Fibroblast of lung (primary cell): ENCODE results near the gene PSMB8. TPM values are rescaled to one million over a fixed set of nuclear protein-coding genes. Genes with fewer than 3 reads are reported as not detected.

Source experiments
- DNase-seq, 2 donors: peaks; one replicate each; pipeline versions ENCODE4 v3.0.0 to v3.0.0-alpha.2; 2010; ENCODE audit warnings: low read depth in 2 of 2
- H2AFZ ChIP-seq: 2 replicates; pipeline ENCODE4 v1.5.1; 2012; ENCODE audit warnings: low read length, control low read depth, inconsistent platforms
- H3K27ac ChIP-seq: 2 replicates; pipeline ENCODE4 v1.5.1; 2011; ENCODE audit warnings: low read length, control low read depth; ENCODE audit not compliant: insufficient read depth
- H3K27me3 ChIP-seq: 2 replicates; pipeline ENCODE4 v1.5.1; 2011; ENCODE audit warnings: mild to moderate bottlenecking, low read length; ENCODE audit not compliant: control insufficient read depth, insufficient read depth
- H3K36me3 ChIP-seq: 2 replicates; pipeline ENCODE4 v1.5.1; 2011; ENCODE audit warnings: low read length; ENCODE audit not compliant: control insufficient read depth, insufficient read depth
- H3K4me1 ChIP-seq: 2 replicates; pipeline ENCODE4 v1.5.1; 2011; ENCODE audit warnings: low read length; ENCODE audit not compliant: control insufficient read depth, insufficient read depth; ENCODE audit errors: extremely low read depth
- H3K4me2 ChIP-seq: 2 replicates; pipeline ENCODE4 v1.5.1; 2011; ENCODE audit warnings: low read length, control low read depth; ENCODE audit not compliant: insufficient read depth; ENCODE audit errors: extremely low read depth
- H3K4me3 ChIP-seq, 4 experiments: fragments of 200-600 bp in 1 of 4; sonication (generic) in 1 of 4; replicated peaks in 1 of 4; 2 replicates each; pipeline ENCODE4 v1.5.1; 2011 to 2016; ENCODE audit warnings: low read length in 4 of 4, low read depth in 3 of 4, mild to moderate bottlenecking in 3 of 4, control low read depth in 2 of 4, inconsistent platforms in 1 of 4, mixed read lengths in 1 of 4; ENCODE audit not compliant: insufficient read depth in 1 of 4; ENCODE audit errors: control extremely low read depth in 1 of 4
- H3K79me2 ChIP-seq: 2 replicates; pipeline ENCODE4 v1.5.1; 2012; ENCODE audit warnings: mild to moderate bottlenecking, low read length, inconsistent platforms; ENCODE audit not compliant: control insufficient read depth, insufficient read depth
- H3K9ac ChIP-seq: 2 replicates; pipeline ENCODE4 v1.5.1; 2011; ENCODE audit warnings: mild to moderate bottlenecking, low read length, control low read depth; ENCODE audit not compliant: insufficient read depth
- H3K9me3 ChIP-seq: 2 replicates; pipeline ENCODE4 v1.5.1; 2012; ENCODE audit warnings: low read depth, low read length; ENCODE audit not compliant: control insufficient read depth, insufficient read depth
- H4K20me1 ChIP-seq: 2 replicates; pipeline ENCODE4 v1.5.1; 2011; ENCODE audit warnings: low read length; ENCODE audit not compliant: control insufficient read depth, insufficient read depth; ENCODE audit errors: extremely low read depth
- CTCF ChIP-seq, 2 donors: IDR thresholded peaks in 1 of 2; conservative IDR thresholded peaks in 1 of 2; 1 replicate in 1 of 2; 2 replicates in 1 of 2; pipeline ENCODE4 v1.5.1; 2011 to 2012; ENCODE audit warnings: low read length in 2 of 2, control low read depth in 1 of 2, inconsistent platforms in 1 of 2, low read depth in 1 of 2, mild to moderate bottlenecking in 1 of 2
- EZH2 ChIP-seq: IDR thresholded peaks from 2 replicates; pipeline ENCODE4 v1.5.1; 2012; ENCODE audit warnings: low read length, control low read depth, mild to moderate bottlenecking; ENCODE audit errors: missing control alignments
- polyA plus RNA-seq, 2 donors: library from polyadenylated mRNA; depleted of rRNA in 1 of 2; stranded (reverse) in 1 of 2; unstranded in 1 of 2; fragments of >200 nt; gene quantifications; 2 replicates each; pipeline ENCODE4 v1.2.1, GENCODE V29; 2011 to 2012; ENCODE audit warnings: missing spikeins in 1 of 2
- total RNA-seq: library from RNA; depleted of rRNA; stranded (reverse); fragments of >200 nt; gene quantifications from 2 replicates; pipeline ENCODE4 v1.2.1, GENCODE V29; 2014

The PSMB8 gene
- total and polyA plus RNA-seq, 2 donors (not counting 1 experiment from before 2014, with no cell fraction given) = 77.3 to 80.0 TPM

- H3K27ac ChIP-seq = no peak overlapping the region
- H3K4me2 ChIP-seq = no peak overlapping the region
- peaks cover 18% of the 10 kb centered on the region for H3K36me3 ChIP-seq
- peaks cover 3% of the 10 kb centered on the region for H3K79me2 ChIP-seq
- H3K4me1 ChIP-seq = peaks cover 3% of the 10 kb centered on the region
- no peak for DNase-seq
- H3K4me3 ChIP-seq = no peak overlapping the region
- TF ChIP-seq CTCF (conservative IDR thresholded peaks at IDR 0.05 in 1 of 2, IDR thresholded peaks at IDR 0.05 in 1 of 2; ENCODE audit: low read depth in 1 of 2, low read length in 2 of 2) (no peak), EZH2 (no peak)
- no peaks in the 10 kb centered on the region for H3K9me3 ChIP-seq
- H3K9ac ChIP-seq = no peak overlapping the region
- no peaks in the 10 kb centered on the region for H4K20me1 ChIP-seq
- H2AFZ ChIP-seq = no peak overlapping the region
- H3K27me3 ChIP-seq = no peaks in the 10 kb centered on the region
Observed at GRCh38 chr6:32845384-32845884, 1.6 kb upstream of the PSMB8 start.

DNA sequence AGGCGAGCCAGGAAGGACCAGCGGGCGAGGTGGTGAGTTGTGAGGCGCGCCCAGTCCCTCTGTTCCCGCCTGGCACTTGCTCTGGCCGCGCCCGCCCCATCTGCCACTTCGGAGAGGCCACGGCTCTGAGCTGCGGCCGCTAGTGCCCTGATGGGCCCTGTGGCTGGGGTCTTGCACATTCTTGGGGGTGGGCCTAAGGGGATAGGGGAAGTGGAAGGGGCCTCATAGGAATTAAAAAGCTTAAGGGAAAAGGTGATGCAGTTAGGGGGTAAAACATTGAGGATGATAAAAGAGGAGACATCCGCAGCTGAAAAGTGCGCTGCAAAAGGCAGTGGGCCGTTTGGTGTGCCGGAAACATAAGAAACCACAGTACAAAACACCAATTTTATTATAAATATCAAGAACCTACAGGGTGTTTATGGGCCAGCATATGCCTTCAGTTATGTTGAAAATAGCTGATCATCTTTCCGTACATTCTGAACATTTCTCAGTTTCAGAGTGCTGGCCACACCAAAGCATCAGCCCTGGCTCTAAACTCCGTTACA lies 1.1 kb upstream of the PSMB8 start:
- Histone ChIP-seq H3K4me3 (peak overlapping the region; percentile 91 to 96 (median 94)), H3K27me3 (no peaks in the 10 kb centered on the region), H3K9ac (peak overlapping the region; percentile 48), H3K27ac (peak overlapping the region; percentile 97), H3K4me2 (peak overlapping the region; percentile 67), H3K79me2 (peaks cover 3% of the 10 kb centered on the region), H3K4me1 (peaks cover 3% of the 10 kb centered on the region), H4K20me1 (no peaks in the 10 kb centered on the region), H3K9me3 (no peaks in the 10 kb centered on the region), H3K36me3 (peaks cover 13% of the 10 kb centered on the region), H2AFZ (no peak overlapping the region)
- no peak for TF ChIP-seq CTCF (conservative IDR thresholded peaks at IDR 0.05 in 1 of 2, IDR thresholded peaks at IDR 0.05 in 1 of 2; ENCODE audit: low read depth in 1 of 2, low read length in 2 of 2)
- no peak for TF ChIP-seq EZH2
- DNase-seq = no peak

GRCh38 chr6:32843331-32843978 lies 392 bp downstream of the PSMB8 start:
- Histone ChIP-seq H2AFZ (peak overlapping the region; percentile 67), H3K27me3 (no peaks in the 10 kb centered on the region), H3K9me3 (no peaks in the 10 kb centered on the region), H3K4me1 (peaks cover 3% of the 10 kb centered on the region), H3K36me3 (peaks cover 11% of the 10 kb centered on the region), H3K9ac (peak overlapping the region; percentile 92), H3K27ac (peak overlapping the region; percentile 97), H3K4me2 (peak overlapping the region; percentile 67), H3K4me3 (peak overlapping the region; percentile 91 to 96 (median 94)), H4K20me1 (no peaks in the 10 kb centered on the region), H3K79me2 (peaks cover 3% of the 10 kb centered on the region)
- DNase-seq = peak in 1 of 2 donors; percentile 17
- TF ChIP-seq CTCF (conservative IDR thresholded peaks at IDR 0.05 in 1 of 2, IDR thresholded peaks at IDR 0.05 in 1 of 2; ENCODE audit: low read depth in 1 of 2, low read length in 2 of 2) = no peak
- no peak for TF ChIP-seq EZH2
